SK-N-SH (cell line): ENCODE data around the gene BEX4. TPM values are rescaled to one million over a fixed set of nuclear protein-coding genes. Genes with fewer than 3 reads are reported as not detected.

Source experiments
- CTCF ChIA-PET: fragments of 300-600, 350-600 bp; formaldehyde crosslinking; extraction: SDS; loops from one replicate; lab custom pipeline; 2021; lab: Yijun Ruan, JAX
- POLR2A ChIA-PET: fragments of 350-600 bp; sonication (Branson Sonifier 250); formaldehyde crosslinking; extraction: SDS; loops from one replicate; lab custom pipeline; 2020; ENCODE audit warnings: antibody characterized with exemption, inconsistent platforms; lab: Yijun Ruan, JAX
- DNase-seq: peaks from one replicate; pipeline ENCODE4 v3.0.0; 2012
- H2AFZ ChIP-seq: fragments of 200-600 bp; sonication (generic); 2 replicates; pipeline ENCODE4 v1.8.1; 2016; ENCODE audit warnings: antibody characterized with exemption, mild to moderate bottlenecking, low read depth
- H3F3A ChIP-seq: fragments of 200-600 bp; sonication (generic); replicated peaks from 2 replicates; pipeline ENCODE3; 2016; ENCODE audit warnings: antibody characterized with exemption, mild to moderate bottlenecking; ENCODE audit not compliant: insufficient read depth
- H3K27ac ChIP-seq, 2 experiments: fragments of 200-500 bp in 1 of 2; fragments of 200-600 bp in 1 of 2; sonication (Bioruptor generic) in 1 of 2; sonication (generic), shearing (Covaris generic) in 1 of 2; 2 replicates each; pipeline versions ENCODE4 v1.5.1 to v1.6.1; 2014 to 2016; ENCODE audit warnings: low read depth in 2 of 2, inconsistent platforms in 1 of 2, low read length in 1 of 2, mild to moderate bottlenecking in 1 of 2, mixed read lengths in 1 of 2
- H3K27me3 ChIP-seq: fragments of 200-600 bp; sonication (generic), shearing (Covaris generic); 2 replicates; pipeline ENCODE4 v1.6.1; 2016; ENCODE audit warnings: mixed run types; ENCODE audit not compliant: insufficient read depth
- H3K36me3 ChIP-seq, 2 experiments: fragments of 200-500 bp in 1 of 2; fragments of 200-600 bp in 1 of 2; sonication (Bioruptor generic) in 1 of 2; sonication (generic) in 1 of 2; replicated peaks in 1 of 2; 2 replicates each; pipeline versions ENCODE3 to v1.5.1; 2014 to 2016; ENCODE audit warnings: low read length in 1 of 2, mild to moderate bottlenecking in 1 of 2; ENCODE audit not compliant: insufficient read depth in 2 of 2, control insufficient read depth in 1 of 2
- H3K4me1 ChIP-seq, 2 experiments: fragments of 200-500 bp in 1 of 2; fragments of 200-600 bp in 1 of 2; sonication (Bioruptor generic) in 1 of 2; sonication (generic), shearing (Covaris generic) in 1 of 2; 2 replicates each; pipeline versions ENCODE4 v1.5.1 to v1.6.1; 2014 to 2016; ENCODE audit warnings: low read depth in 1 of 2, low read length in 1 of 2, mixed run types in 1 of 2; ENCODE audit not compliant: insufficient read depth in 2 of 2, control insufficient read depth in 1 of 2
- H3K4me2 ChIP-seq: fragments of 200-600 bp; sonication (generic), shearing (Covaris generic); 2 replicates; pipeline ENCODE4 v1.6.1; 2017; ENCODE audit warnings: mixed run types
- H3K4me3 ChIP-seq, 2 experiments: fragments of 200-500 bp in 1 of 2; fragments of 200-600 bp in 1 of 2; sonication (Bioruptor generic) in 1 of 2; sonication (generic), shearing (Covaris generic) in 1 of 2; 2 replicates each; pipeline versions ENCODE4 v1.5.1 to v1.8.1; 2014 to 2016; ENCODE audit warnings: low read depth in 2 of 2, inconsistent platforms in 1 of 2, low read length in 1 of 2, mild to moderate bottlenecking in 1 of 2, mixed read lengths in 1 of 2, moderate library complexity in 1 of 2
- H3K79me2 ChIP-seq: fragments of 200-600 bp; sonication (generic); 2 replicates; pipeline ENCODE4 v1.8.1; 2017; ENCODE audit warnings: mild to moderate bottlenecking; ENCODE audit not compliant: insufficient read depth
- H3K9ac ChIP-seq: fragments of 200-600 bp; sonication (generic); 2 replicates; pipeline ENCODE4 v1.6.1; 2017; ENCODE audit warnings: mixed run types
- H3K9me2 ChIP-seq: fragments of 200-600 bp; sonication (generic); 2 replicates; pipeline ENCODE4 v1.6.1; 2017; ENCODE audit warnings: mixed run types
- H3K9me3 ChIP-seq: fragments of 200-600 bp; sonication (generic); 2 replicates; pipeline ENCODE4 v1.6.1; 2017; ENCODE audit warnings: mixed run types, mild to moderate bottlenecking, moderate library complexity
- H4K20me1 ChIP-seq: fragments of 200-600 bp; sonication (generic); 2 replicates; pipeline ENCODE4 v1.6.1; 2017; ENCODE audit warnings: mild to moderate bottlenecking, mixed run types; ENCODE audit not compliant: insufficient read depth
- CHD2 ChIP-seq: fragments of 150-350 bp; IDR thresholded peaks from 2 replicates; pipeline ENCODE4 v1.6.1; 2018; ENCODE audit warnings: low read length; ENCODE audit not compliant: partially characterized antibody
- EP300 ChIP-seq, 2 experiments: IDR thresholded peaks; 2 replicates each; pipeline versions ENCODE4 v1.4.0 to v1.6.1; 2012; ENCODE audit warnings: borderline replicate concordance in 1 of 2, low read depth in 1 of 2, low read length in 1 of 2
- FOXM1 ChIP-seq: IDR thresholded peaks from 2 replicates; pipeline ENCODE4 v1.4.0; 2012; ENCODE audit warnings: low read depth, mild to moderate bottlenecking
- GATA2 ChIP-seq: sonication (generic); formaldehyde crosslinking; IDR thresholded peaks from 2 replicates; pipeline ENCODE4 v1.5.0; 2020; ENCODE audit warnings: mild to moderate bottlenecking, missing genetic modification reagents
- MEF2A ChIP-seq: IDR thresholded peaks from 2 replicates; pipeline ENCODE4 v1.4.0; 2012; ENCODE audit warnings: low read depth, borderline replicate concordance
- RAD21 ChIP-seq: IDR thresholded peaks from 2 replicates; pipeline ENCODE4 v1.6.1; 2012; ENCODE audit warnings: mild to moderate bottlenecking, low read length
- REST ChIP-seq: IDR thresholded peaks from 2 replicates; pipeline ENCODE4 v1.6.1; 2012; ENCODE audit warnings: mild to moderate bottlenecking, low read depth, low read length, moderate library complexity
- SIN3A ChIP-seq: IDR thresholded peaks from 2 replicates; pipeline ENCODE4 v1.6.1; 2012; ENCODE audit warnings: low read depth, mild to moderate bottlenecking, low read length, moderate library complexity, borderline replicate concordance
- SMC3 ChIP-seq: IDR thresholded peaks from 2 replicates; pipeline ENCODE4 v1.6.1; 2012; ENCODE audit warnings: low read depth, low read length, improper control_type of control experiment
- TEAD4 ChIP-seq: IDR thresholded peaks from 2 replicates; pipeline ENCODE4 v1.4.0; 2012; ENCODE audit warnings: mild to moderate bottlenecking, borderline replicate concordance; ENCODE audit not compliant: insufficient read depth
- YY1 ChIP-seq: IDR thresholded peaks from 2 replicates; pipeline ENCODE4 v1.4.0; 2012; ENCODE audit warnings: low read depth, mild to moderate bottlenecking
- polyA plus RNA-seq, 3 experiments: library from polyadenylated mRNA; depleted of rRNA; stranded (reverse); fragments of >200 nt; gene quantifications; 2 replicates each; pipeline ENCODE4 v1.2.3, GENCODE V29; 2012
- TF ChIP-seq, protein P1 (sequence below): fragments of 150-350 bp; IDR thresholded peaks from 2 replicates; pipeline ENCODE4 v1.6.1; 2017; ENCODE audit warnings: antibody characterized with exemption, low read length, low read depth, borderline replicate concordance
- TF ChIP-seq, protein P2 (sequence below): IDR thresholded peaks from 2 replicates; pipeline ENCODE4 v1.4.0; 2012; ENCODE audit warnings: low read depth

The BEX4 gene
- polyA plus RNA-seq, 1 of the 3 experiments (the other 2 are of a cell fraction): 95.7 TPM

DNA sequence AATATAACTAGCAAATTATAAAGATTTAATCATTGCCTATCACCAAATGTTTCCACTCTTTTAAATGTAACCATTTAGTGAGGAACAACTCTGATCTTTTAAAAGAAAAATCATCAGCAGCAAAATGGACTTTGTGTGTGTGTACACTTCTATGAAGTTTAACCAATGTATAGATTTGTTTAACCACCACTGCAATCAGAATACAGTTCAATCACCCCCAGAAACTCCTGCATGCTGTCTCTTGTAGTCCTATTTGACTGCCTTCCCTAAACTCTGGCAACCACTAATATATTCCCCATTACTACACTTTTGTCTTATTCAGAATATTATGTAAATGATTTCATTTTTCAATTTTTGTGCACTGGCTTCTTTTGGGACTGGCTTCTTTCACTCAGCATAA is 41.7 kb downstream of the BEX4 start (continued):
- TF ChIP-seq REST: no peak
- TF ChIP-seq, protein P1, sequence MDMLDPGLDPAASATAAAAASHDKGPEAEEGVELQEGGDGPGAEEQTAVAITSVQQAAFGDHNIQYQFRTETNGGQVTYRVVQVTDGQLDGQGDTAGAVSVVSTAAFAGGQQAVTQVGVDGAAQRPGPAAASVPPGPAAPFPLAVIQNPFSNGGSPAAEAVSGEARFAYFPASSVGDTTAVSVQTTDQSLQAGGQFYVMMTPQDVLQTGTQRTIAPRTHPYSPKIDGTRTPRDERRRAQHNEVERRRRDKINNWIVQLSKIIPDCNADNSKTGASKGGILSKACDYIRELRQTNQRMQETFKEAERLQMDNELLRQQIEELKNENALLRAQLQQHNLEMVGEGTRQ: no peak
- no peak for TF ChIP-seq YY1
- no peak for TF ChIP-seq SMC3
- no peak for TF ChIP-seq MEF2A
- TF ChIP-seq CHD2: no peak
- TF ChIP-seq, protein P2, sequence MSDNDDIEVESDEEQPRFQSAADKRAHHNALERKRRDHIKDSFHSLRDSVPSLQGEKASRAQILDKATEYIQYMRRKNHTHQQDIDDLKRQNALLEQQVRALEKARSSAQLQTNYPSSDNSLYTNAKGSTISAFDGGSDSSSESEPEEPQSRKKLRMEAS: no peak
- TF ChIP-seq GATA2 (CRISPR knock-in tag): no peak
- TF ChIP-seq, all 33 proteins: peak for 0

GRCh38 chrX:103258275-103258674 is 43.4 kb downstream of the BEX4 start:
- no peak overlapping the region for H3K27ac ChIP-seq
- H4K20me1 ChIP-seq: no peaks in the 10 kb centered on the region
- peaks cover 0 to 3% of the 10 kb centered on the region in 2 experiments; a peak in 2 of 4 replicates for H3K4me1 ChIP-seq
- no peaks in the 10 kb centered on the region for H3F3A ChIP-seq
- H3K9ac ChIP-seq: no peak overlapping the region
- no peak for DNase-seq
- H3K27me3 ChIP-seq: no peaks in the 10 kb centered on the region
- H2AFZ ChIP-seq: no peak overlapping the region
- peaks cover under 1 to 4% of the 10 kb centered on the region in 2 experiments for H3K36me3 ChIP-seq
- ChIA-PET POLR2A (no interaction called here), CTCF (no interaction called here)
- H3K4me3 ChIP-seq: no peak overlapping the region
- peaks cover 17% of the 10 kb centered on the region for H3K79me2 ChIP-seq
- H3K9me3 ChIP-seq: no peaks in the 10 kb centered on the region
- TF ChIP-seq EP300 (IDR thresholded peaks at IDR 0.05; ENCODE audit: borderline replicate concordance in 1 of 2, low read depth in 1 of 2, low read length in 1 of 2) (no peak), FOXM1 (no peak), SIN3A (no peak), REST (no peak), RAD21 (no peak), TEAD4 (no peak)
- H3K9me2 ChIP-seq: no peaks in the 10 kb centered on the region
- no peak overlapping the region for H3K4me2 ChIP-seq

Other genes with a start within 250 kb of the BEX4 start
- gene BEX1, start 150.9 kb upstream of the BEX4 start, polyA plus RNA-seq (2012; rRNA removed): 170 and 206 TPM in 2 replicates
- gene NXF3, start 122.0 kb upstream of the BEX4 start, polyA plus RNA-seq (2012; rRNA removed): 0.16 and 0.20 TPM in 2 replicates
- 36.5 and 43.5 TPM in 2 replicates for gene TCEAL8, start 40.0 kb downstream of the BEX4 start, polyA plus RNA-seq (2012; rRNA removed)
- 0.43 and 0.45 TPM in 2 replicates for gene TCEAL5, start 61.6 kb downstream of the BEX4 start, polyA plus RNA-seq (2012; rRNA removed)
- 32.4 and 36.9 TPM in 2 replicates for gene BEX2, start 95.9 kb downstream of the BEX4 start, polyA plus RNA-seq (2012; rRNA removed)
- 20.2 and 26.0 TPM in 2 replicates for gene TCEAL7, start 115.1 kb downstream of the BEX4 start, polyA plus RNA-seq (2012; rRNA removed)
- gene TCEAL9, start 141.4 kb downstream of the BEX4 start, polyA plus RNA-seq (2012; rRNA removed): 27.7 and 29.5 TPM in 2 replicates
- gene BEX3, start 161.4 kb downstream of the BEX4 start, polyA plus RNA-seq (2012; rRNA removed): 292 and 392 TPM in 2 replicates